HepG2 (cell line): ENCODE results near the gene SAC3D1. TPM values are rescaled to one million over a fixed set of nuclear protein-coding genes. Genes with fewer than 3 reads are reported as not detected.

ENCODE experiments used
- ATAC-seq: fragments of 200-7000 bp; cut with Tn5 transposase; 3 replicates; pipeline ENCODE4 v1.9.1; 2020; ENCODE audit warnings: mild to moderate bottlenecking, moderate library complexity
- BruUV-seq: library from RNA; stranded (reverse); fragments of 400-500 nt; replicated peaks from 2 replicates; lab custom pipeline; 2021; lab: Mats Ljungman, UMichigan
- CTCF ChIA-PET: fragments of 300-600 bp; formaldehyde crosslinking; extraction: SDS; loops from one replicate; lab custom pipeline; 2021; ENCODE audit warnings: low total read pairs, inconsistent platforms, low intra/inter-chr PET ratio; lab: Yijun Ruan, JAX
- POLR2A ChIA-PET: fragments of 350-600 bp; sonication (Branson Sonifier 250); formaldehyde crosslinking; loops from one replicate; lab custom pipeline; 2020; ENCODE audit warnings: antibody characterized with exemption, inconsistent platforms; lab: Yijun Ruan, JAX
- DNase-seq: peaks from one replicate; pipeline ENCODE4 v3.0.0-alpha.2; 2015; ENCODE audit warnings: low spot score
- FAIRE-seq: peaks from 3 replicates; lab custom pipeline; 2011; peaks lifted over from hg19 to GRCh38; lab: Jason Lieb, UNC
- H2AFZ ChIP-seq: one replicate; pipeline ENCODE4 v1.6.1; 2011; ENCODE audit warnings: low read length, inconsistent platforms
- H3K27ac ChIP-seq: fragments of 300-600 bp; 3 replicates; pipeline ENCODE4 v1.8.0; 2011; ENCODE audit warnings: mixed run types, mild to moderate bottlenecking, mixed read lengths, low read length, inconsistent platforms; ENCODE audit not compliant: insufficient read depth; ENCODE audit errors: extremely low read length
- H3K27me3 ChIP-seq, 2 experiments: fragments of 200-600 bp in 1 of 2; 2 replicates in 1 of 2; 3 replicates in 1 of 2; pipeline versions ENCODE4 v1.6.0 to v1.8.0; 2011; ENCODE audit warnings: low read length in 2 of 2, mild to moderate bottlenecking in 2 of 2, moderate library complexity in 2 of 2, inconsistent platforms in 1 of 2; ENCODE audit not compliant: insufficient read depth in 2 of 2, control insufficient read depth in 1 of 2
- H3K36me3 ChIP-seq, 2 experiments: fragments of 200-600 bp in 1 of 2; replicated peaks in 1 of 2; 2 replicates in 1 of 2; 3 replicates in 1 of 2; pipeline versions ENCODE4 v1.5.1 to v1.8.0; 2011; ENCODE audit warnings: low read length in 2 of 2, inconsistent platforms in 1 of 2; ENCODE audit not compliant: insufficient read depth in 2 of 2, control insufficient read depth in 1 of 2
- H3K4me1 ChIP-seq: 2 replicates; pipeline ENCODE4 v1.5.1; 2012; ENCODE audit warnings: low read length, inconsistent platforms; ENCODE audit not compliant: insufficient read depth
- H3K4me2 ChIP-seq: 2 replicates; pipeline ENCODE4 v1.6.0; 2011; ENCODE audit warnings: low read depth, low read length, inconsistent platforms
- H3K4me3 ChIP-seq, 3 experiments: fragments of 200-600 bp in 1 of 3; sonication (generic), shearing (Covaris generic) in 1 of 3; replicated peaks in 1 of 3; 2 replicates each; pipeline ENCODE4 v1.5.1; 2011 to 2016; ENCODE audit warnings: low read length in 3 of 3, inconsistent platforms in 2 of 3, low read depth in 2 of 3, mild to moderate bottlenecking in 2 of 3, control low read depth in 1 of 3, mixed read lengths in 1 of 3; ENCODE audit not compliant: insufficient read depth in 1 of 3
- H3K79me2 ChIP-seq: one replicate; pipeline ENCODE4 v1.6.1; 2011; ENCODE audit warnings: low read length, inconsistent platforms; ENCODE audit not compliant: insufficient read depth
- H3K9ac ChIP-seq: 2 replicates; pipeline ENCODE4 v1.6.0; 2011; ENCODE audit warnings: mild to moderate bottlenecking, low read depth, low read length, inconsistent platforms; ENCODE audit not compliant: insufficient read depth
- H3K9me3 ChIP-seq: 2 replicates; pipeline ENCODE4 v1.5.1; 2012; ENCODE audit warnings: mild to moderate bottlenecking, low read length
- H4K20me1 ChIP-seq: 2 replicates; pipeline ENCODE4 v1.6.0; 2011; ENCODE audit warnings: inconsistent platforms, mild to moderate bottlenecking, low read length, moderate library complexity; ENCODE audit not compliant: insufficient read depth
- AHR ChIP-seq: IDR thresholded peaks from 2 replicates; pipeline ENCODE4 v1.6.1; 2018; ENCODE audit warnings: missing genetic modification reagents, missing compliant biosample characterization
- CEBPG ChIP-seq: IDR thresholded peaks from 2 replicates; pipeline ENCODE4 v1.6.1; 2016
- DPF2 ChIP-seq: sonication (generic); formaldehyde crosslinking; IDR thresholded peaks from 2 replicates; pipeline ENCODE4 v1.4.0; 2020; ENCODE audit warnings: mild to moderate bottlenecking, low read depth, missing genetic modification reagents, borderline replicate concordance
- ETV5 ChIP-seq: IDR thresholded peaks from 2 replicates; pipeline ENCODE4 v1.6.1; 2018; ENCODE audit warnings: missing biosample characterization, missing genetic modification reagents, inconsistent platforms, borderline replicate concordance
- HOXA3 ChIP-seq: sonication (generic); formaldehyde crosslinking; IDR thresholded peaks from 2 replicates; pipeline ENCODE4 v1.5.0; 2020; ENCODE audit warnings: missing genetic modification reagents
- KLF9 ChIP-seq: IDR thresholded peaks from 2 replicates; pipeline ENCODE4 v1.6.1; 2016; ENCODE audit warnings: low read depth
- MIER2 ChIP-seq: IDR thresholded peaks from 2 replicates; pipeline ENCODE4 v1.6.1; 2016; ENCODE audit warnings: missing biosample characterization, missing genetic modification reagents
- MXI1 ChIP-seq: IDR thresholded peaks from 3 replicates; pipeline ENCODE4 v1.6.1; 2012; ENCODE audit warnings: low read depth, low read length, inconsistent platforms, borderline replicate concordance
- NCOA2 ChIP-seq: sonication (generic); formaldehyde crosslinking; IDR thresholded peaks from 2 replicates; pipeline ENCODE4 v1.8.0; 2022; ENCODE audit warnings: inconsistent platforms
- NCOR1 ChIP-seq: fragments of 200-600 bp; sonication (generic); IDR thresholded peaks from 2 replicates; pipeline ENCODE4 v1.7.0; 2017; ENCODE audit warnings: antibody characterized with exemption, low read length, borderline replicate concordance
- SIX1 ChIP-seq: sonication (generic); formaldehyde crosslinking; IDR thresholded peaks from 2 replicates; pipeline ENCODE4 v1.4.0; 2020; ENCODE audit warnings: missing genetic modification reagents, borderline replicate concordance
- SNAI1 ChIP-seq: sonication (generic); formaldehyde crosslinking; IDR thresholded peaks from 2 replicates; pipeline ENCODE4 v1.5.0; 2020; ENCODE audit warnings: mild to moderate bottlenecking, missing genetic modification reagents, borderline replicate concordance
- SOX6 ChIP-seq, 2 experiments: fragments of 450-650 bp in 1 of 2; sonication (generic) in 1 of 2; formaldehyde crosslinking in 1 of 2; IDR thresholded peaks; 2 replicates each; pipeline versions ENCODE4 v1.4.0 to v1.6.1; 2017 to 2020; ENCODE audit warnings: antibody characterized with exemption in 1 of 2, mild to moderate bottlenecking in 1 of 2, missing genetic modification reagents in 1 of 2
- ZBTB26 ChIP-seq: IDR thresholded peaks from 2 replicates; pipeline ENCODE4 v1.6.1; 2016; ENCODE audit warnings: missing compliant biosample characterization, missing genetic modification reagents, borderline replicate concordance
- ZBTB7B ChIP-seq: sonication (generic); formaldehyde crosslinking; IDR thresholded peaks from 2 replicates; pipeline ENCODE4 v1.4.0; 2020; ENCODE audit warnings: missing genetic modification reagents
- ZFAT ChIP-seq: sonication (generic); formaldehyde crosslinking; conservative IDR thresholded peaks from 2 replicates; pipeline ENCODE4 v1.8.1; 2023; ENCODE audit warnings: missing genetic modification reagents, inconsistent platforms
- ZMYM4 ChIP-seq: sonication (generic); formaldehyde crosslinking; IDR thresholded peaks from 2 replicates; pipeline ENCODE4 v1.8.1; 2023; ENCODE audit warnings: mild to moderate bottlenecking, missing genetic modification reagents
- ZNF292 ChIP-seq: sonication (generic); formaldehyde crosslinking; IDR thresholded peaks from 2 replicates; pipeline ENCODE4 v1.8.1; 2022; ENCODE audit warnings: mild to moderate bottlenecking, low read depth, missing genetic modification reagents, borderline replicate concordance
- ZNF3 ChIP-seq: IDR thresholded peaks from 2 replicates; pipeline ENCODE4 v1.7.0; 2017; ENCODE audit warnings: inconsistent platforms
- ZNF580 ChIP-seq: IDR thresholded peaks from 2 replicates; pipeline ENCODE4 v1.6.1; 2016; ENCODE audit warnings: low read depth, borderline replicate concordance
- ZNF605 ChIP-seq: sonication (generic); formaldehyde crosslinking; IDR thresholded peaks from 2 replicates; pipeline ENCODE4 v1.8.0; 2022; ENCODE audit warnings: mild to moderate bottlenecking, missing genetic modification reagents
- ZNF772 ChIP-seq: sonication (generic); formaldehyde crosslinking; IDR thresholded peaks from 2 replicates; pipeline ENCODE4 v1.5.0; 2020; ENCODE audit warnings: mild to moderate bottlenecking, missing genetic modification reagents
- WGBS: methylation state at CpG from one replicate; pipeline ENCODE4 v1.1.6; 2017; ENCODE audit warnings: low lambda C conversion rate; 5-methylcytosine and 5-hydroxymethylcytosine counted together
- in situ Hi-C: cut with HindIII; loops from 2 replicates; pipeline ENCODE4 v1.10.0; 2017; ENCODE audit warnings: low pct_unique_long_range_greater_than_20kb; ENCODE audit not compliant: extremely low pct_ligation_motif_present
- intact Hi-C: fragments of 100-400 bp; cut with micrococcal nuclease; formaldehyde crosslinking; loops from one replicate; pipeline ENCODE4 v1.10.0; 2022; ENCODE audit not compliant: unreplicated experiment
- polyA plus RNA-seq, 8 experiments: library from polyadenylated mRNA; depleted of rRNA in 3 of 8; stranded (reverse) in 7 of 8; unstranded in 1 of 8; fragments of >200 nt; fragmentation: Illumina TruSeq in 4 of 8; extraction: Trizol in 4 of 8; gene quantifications; 2 replicates each; pipeline versions ENCODE4 v1.2.1 to v1.2.3, GENCODE V29; 2011 to 2016; ENCODE audit warnings: low read depth in 4 of 8, missing spikeins in 1 of 8, mixed read lengths in 1 of 8; ENCODE audit not compliant: insufficient read depth in 1 of 8
- total RNA-seq, 5 experiments: library from RNA; depleted of rRNA; stranded (reverse); fragments of >200 nt; fragmentation: Illumina TruSeq; extraction: Trizol; gene quantifications; 2 replicates each; pipeline ENCODE4 v1.2.3, GENCODE V29; 2016; ENCODE audit warnings: low read depth in 1 of 5

Gene SAC3D1
- total and polyA plus RNA-seq, 2 of the 13 experiments (the other 11 are each of a cell fraction or from before 2014, with no cell fraction given), result 7.4 to 36.3 TPM

GRCh38 chr11:65019824-65020223 is 21.2 kb upstream of the SAC3D1 start:
- ATAC-seq (peak; percentile 61), FAIRE-seq (peak; percentile 64), DNase-seq (peak; percentile 57)
- BruUV-seq, result no TSS peak
- in situ Hi-C loops, result no loop called here
- peaks cover 72% of the 10 kb centered on the region for H3K4me1 ChIP-seq
- H3K27ac ChIP-seq, result peak overlapping the region; percentile 57
- ChIA-PET POLR2A (interaction anchor here (0.8 to 1.5 kb wide), 6 partner anchors 21 to 92 kb away, joined by 3 to 5 read pairs (median 4); partner anchors contain the start of genes SAC3D1, TM7SF2 and VPS51), CTCF (no interaction called here)
- no peaks in the 10 kb centered on the region for H3K36me3 ChIP-seq
- H3K9me3 ChIP-seq, result no peaks in the 10 kb centered on the region
- 22% methylated on average over 7 of the region's 7 CpGs for WGBS
- H4K20me1 ChIP-seq, result no peaks in the 10 kb centered on the region
- H3K4me3 ChIP-seq, result no peak overlapping the region
- peak overlapping the region; percentile 25; the same call in 1 of the 2 replicates for H3K4me2 ChIP-seq
- no peak overlapping the region for H3K9ac ChIP-seq
- H2AFZ ChIP-seq, result no peak overlapping the region
- H3K79me2 ChIP-seq, result no peaks in the 10 kb centered on the region
- H3K27me3 ChIP-seq, result no peaks in the 10 kb centered on the region
- intact Hi-C loops, result no loop called here
- TF ChIP-seq CEBPG (CRISPR knock-in tag) (peak; percentile 85), ZMYM4 (CRISPR knock-in tag) (peak; percentile 58), ZBTB7B (CRISPR knock-in tag) (peak; percentile 39; the same call in 1 of the 2 replicates), ZBTB26 (peak; percentile 84; the same call in 1 of the 2 replicates), ZNF3 (no peak), HOXA3 (CRISPR knock-in tag) (0 out of 2 replicates have a peak, but pooled peaks have one; percentile 21), NCOA2 (CRISPR knock-in tag) (peak; percentile 35; the same call in 1 of the 2 replicates), MIER2 (CRISPR knock-in tag) (peak; percentile 84), AHR (CRISPR knock-in tag) (peak; percentile 29; the same call in 1 of the 2 replicates), NCOR1 (peak; percentile 38; the same call in 1 of the 2 replicates), ETV5 (CRISPR knock-in tag) (peak; percentile 33; the same call in 1 of the 2 replicates), KLF9 (0 out of 2 replicates have a peak, but pooled peaks have one; percentile 57), MXI1 (peak; percentile 5; the same call in 1 of the 3 replicates), SOX6 (IDR thresholded peaks at IDR 0.05) (no peak), SOX6 (CRISPR knock-in tag; IDR thresholded peaks at IDR 0.05) (0 out of 2 replicates have a peak, but pooled peaks have one; percentile 24), SNAI1 (CRISPR knock-in tag) (no peak), SIX1 (CRISPR knock-in tag) (no peak), ZNF292 (peak; percentile 57; the same call in 1 of the 2 replicates), ZNF605 (CRISPR knock-in tag) (0 out of 2 replicates have a peak, but pooled peaks have one; percentile 26), ZNF772 (no peak), ZNF580 (CRISPR knock-in tag) (0 out of 2 replicates have a peak, but pooled peaks have one; percentile 25), ZFAT (CRISPR knock-in tag) (no peak), DPF2 (CRISPR knock-in tag) (peak; percentile 37; the same call in 1 of the 2 replicates)
